GM23338 (cell line): ENCODE results near the gene MOV10. TPM values are rescaled to one million over a fixed set of nuclear protein-coding genes. Genes with fewer than 3 reads are reported as not detected.

ENCODE experiments used
- ATAC-seq: fragments of 200-7000 bp; cut with Tn5 transposase; 3 replicates; pipeline ENCODE4 v1.9.1; 2020
- DNase-seq: peaks from one replicate; pipeline ENCODE4 v3.0.0-alpha.2; 2015; ENCODE audit warnings: low spot score
- H2AFZ ChIP-seq: fragments of 200-600 bp; sonication (generic); 2 replicates; pipeline ENCODE4 v1.8.0; 2016; ENCODE audit warnings: antibody characterized with exemption, mild to moderate bottlenecking, moderate library complexity
- H3F3A ChIP-seq: fragments of 200-600 bp; sonication (generic); replicated peaks from 2 replicates; pipeline ENCODE4 v1.8.0; 2017; ENCODE audit warnings: antibody characterized with exemption, mixed run types, low read depth
- H3K27ac ChIP-seq: fragments of 200-600 bp; sonication (generic); 2 replicates; pipeline ENCODE4 v1.6.1; 2016; ENCODE audit warnings: low read depth
- H3K27me3 ChIP-seq: fragments of 200-600 bp; sonication (generic); 2 replicates; pipeline ENCODE4 v1.8.0; 2016; ENCODE audit warnings: mild to moderate bottlenecking, mixed run types, moderate library complexity; ENCODE audit not compliant: insufficient read depth
- H3K36me3 ChIP-seq: fragments of 200-600 bp; sonication (generic); 2 replicates; pipeline ENCODE4 v1.8.0; 2016; ENCODE audit warnings: mild to moderate bottlenecking; ENCODE audit not compliant: insufficient read depth
- H3K4me1 ChIP-seq: fragments of 200-600 bp; sonication (generic); 2 replicates; pipeline ENCODE4 v1.8.0; 2016; ENCODE audit warnings: mild to moderate bottlenecking, moderate library complexity; ENCODE audit not compliant: insufficient read depth
- H3K4me2 ChIP-seq: fragments of 200-600 bp; sonication (generic); 2 replicates; pipeline ENCODE4 v1.7.1; 2017; ENCODE audit warnings: mixed run types
- H3K4me3 ChIP-seq: fragments of 200-600 bp; sonication (generic); 2 replicates; pipeline ENCODE4 v1.6.1; 2016; ENCODE audit warnings: mixed run types
- H3K79me2 ChIP-seq: fragments of 200-600 bp; sonication (generic); replicated peaks from 2 replicates; pipeline ENCODE4 v1.8.0; 2017; ENCODE audit warnings: mild to moderate bottlenecking; ENCODE audit not compliant: insufficient read depth
- H3K9me2 ChIP-seq: fragments of 200-600 bp; sonication (generic); 2 replicates; pipeline ENCODE4 v1.8.0; 2017; ENCODE audit not compliant: insufficient read depth
- H4K20me1 ChIP-seq: fragments of 200-600 bp; sonication (generic); replicated peaks from 2 replicates; pipeline ENCODE4 v1.8.0; 2017; ENCODE audit warnings: mild to moderate bottlenecking; ENCODE audit not compliant: insufficient read depth
- H3K27ac Mint-ChIP-seq: 2 replicates; pipeline ENCODE4 v1.8.0; 2020; ENCODE audit warnings: inconsistent platforms, mild to moderate bottlenecking, moderate library complexity, mixed read lengths
- H3K27me3 Mint-ChIP-seq: 3 replicates; pipeline ENCODE4 v1.8.0; 2022; ENCODE audit warnings: low read depth, mild to moderate bottlenecking, moderate library complexity, mixed read lengths, inconsistent platforms; ENCODE audit not compliant: insufficient read depth, poor library complexity
- H3K36me3 Mint-ChIP-seq: 3 replicates; pipeline ENCODE4 v1.8.0; 2021; ENCODE audit warnings: low read depth, mild to moderate bottlenecking, inconsistent platforms, moderate library complexity, mixed read lengths
- H3K4me1 Mint-ChIP-seq: 3 replicates; pipeline ENCODE4 v1.8.0; 2020; ENCODE audit warnings: mild to moderate bottlenecking, inconsistent platforms, mixed read lengths
- H3K4me3 Mint-ChIP-seq: 3 replicates; pipeline ENCODE4 v1.8.0; 2021; ENCODE audit warnings: moderate library complexity, mild to moderate bottlenecking, inconsistent platforms, mixed read lengths
- H3K9me3 Mint-ChIP-seq: 3 replicates; pipeline ENCODE4 v1.8.0; 2020; ENCODE audit warnings: moderate library complexity, mild to moderate bottlenecking, inconsistent platforms, mixed read lengths
- CREB1 ChIP-seq: fragments of 250-450 bp; sonication (Bioruptor Pico); IDR thresholded peaks from 2 replicates; pipeline ENCODE4 v1.5.0; 2020; ENCODE audit warnings: low read depth, mild to moderate bottlenecking, moderate library complexity
- CTCF ChIP-seq, 2 experiments: fragments of 200-600 bp in 1 of 2; sonication (generic) in 1 of 2; conservative IDR thresholded peaks; 2 replicates each; pipeline versions ENCODE4 v1.5.1 to v1.6.1; 2016 to 2017; ENCODE audit warnings: antibody characterized with exemption in 2 of 2, low read depth in 2 of 2, mild to moderate bottlenecking in 2 of 2, moderate library complexity in 1 of 2
- EZH2 ChIP-seq: fragments of 200-600 bp; sonication (generic); IDR thresholded peaks from one replicate; pipeline ENCODE4 v1.8.0; 2017; ENCODE audit warnings: antibody characterized with exemption, mild to moderate bottlenecking, low read depth; ENCODE audit not compliant: unreplicated experiment
- EZH2phosphoT487 ChIP-seq: fragments of 200-600 bp; sonication (generic); IDR thresholded peaks from one replicate; pipeline ENCODE4 v1.8.1; 2018; ENCODE audit warnings: antibody characterized with exemption; ENCODE audit not compliant: unreplicated experiment
- JUNB ChIP-seq: IDR thresholded peaks from one replicate; pipeline ENCODE4 v1.6.1; 2016; ENCODE audit warnings: antibody characterized with exemption; ENCODE audit not compliant: unreplicated experiment
- NANOG ChIP-seq: IDR thresholded peaks from 2 replicates; pipeline ENCODE4 v1.6.1; 2016; ENCODE audit warnings: antibody characterized with exemption, borderline replicate concordance
- ZNF114 ChIP-seq: fragments of 250-450 bp; sonication (Bioruptor Pico); IDR thresholded peaks from 2 replicates; pipeline ENCODE4 v1.5.0; 2020; ENCODE audit warnings: mild to moderate bottlenecking, moderate library complexity
- ZNF331 ChIP-seq: fragments of 250-450 bp; sonication (Bioruptor Pico); IDR thresholded peaks from 2 replicates; pipeline ENCODE4 v1.5.0; 2020; ENCODE audit warnings: low read depth, mild to moderate bottlenecking, moderate library complexity
- polyA plus RNA-seq: library from polyadenylated mRNA; unstranded; fragments of >200 nt; fragmentation: Nextera tagmentation; extraction: Ambion mirVana; gene quantifications from 2 replicates; pipeline ENCODE4 v1.2.1, GENCODE V29; 2016
- total RNA-seq: library from RNA; depleted of rRNA; stranded (reverse); fragments of >200 nt; shearing (Covaris generic); gene quantifications from 2 replicates; pipeline ENCODE4 v1.2.3, GENCODE V29; 2014
- TF ChIP-seq, protein P1 (sequence below): IDR thresholded peaks from 2 replicates; pipeline ENCODE4 v1.6.1; 2016; ENCODE audit warnings: antibody characterized with exemption
- TF ChIP-seq, protein P2 (sequence below): fragments of 250-450 bp; sonication (Bioruptor Pico); IDR thresholded peaks from 2 replicates; pipeline ENCODE4 v1.5.0; 2020; ENCODE audit warnings: mild to moderate bottlenecking, moderate library complexity

Gene MOV10
- total and polyA plus RNA-seq, 2 experiments from 2014 or later: 53.6 to 77.6 TPM

DNA sequence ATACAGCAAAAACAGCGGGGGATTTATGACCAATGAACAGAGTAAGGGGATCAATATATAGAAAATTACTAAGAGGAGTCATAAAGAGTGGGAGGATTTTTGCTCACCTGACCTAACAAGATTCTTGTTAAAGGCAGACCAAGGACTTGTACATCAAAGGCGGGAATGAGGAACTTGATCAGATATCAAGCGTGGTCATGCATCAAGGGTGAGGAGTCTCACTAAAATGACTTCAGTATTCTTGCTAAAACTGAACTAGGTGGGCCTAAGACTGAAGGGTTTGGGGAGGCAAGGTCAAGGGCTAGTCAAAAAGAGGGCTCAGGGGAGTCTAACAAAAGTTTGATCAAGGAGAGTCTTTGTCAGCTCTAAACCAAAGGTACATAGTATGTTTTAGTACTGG lies 2.1 kb downstream of the MOV10 start:
- Mint-ChIP-seq H3K9me3 (peaks cover 4% of the 10 kb centered on the region; the same call in 1 of the 3 replicates), H3K27ac (no peak overlapping the region), H3K27me3 (peaks cover 18% of the 10 kb centered on the region), H3K4me1 (peaks cover 43% of the 10 kb centered on the region), H3K36me3 (peaks cover 12% of the 10 kb centered on the region; the same call in 2 of the 3 replicates), H3K4me3 (peak overlapping the region; percentile 80; the same call in 2 of the 3 replicates)
- Histone ChIP-seq H3K4me1 (peaks cover 34% of the 10 kb centered on the region), H3K9me2 (no peaks in the 10 kb centered on the region), H3K4me2 (peak overlapping the region; percentile 83; the same call in 1 of the 2 replicates), H3F3A (0 out of 2 replicates have a peak, but pooled peaks cover 4% of the 10 kb centered on the region), H3K27ac (no peak overlapping the region), H3K36me3 (no peaks in the 10 kb centered on the region), H3K4me3 (peak overlapping the region; percentile 71; the same call in 1 of the 2 replicates), H2AFZ (no peak overlapping the region), H3K27me3 (peaks cover 12% of the 10 kb centered on the region), H3K79me2 (peaks cover 49% of the 10 kb centered on the region), H4K20me1 (peaks cover 12% of the 10 kb centered on the region; the same call in 1 of the 2 replicates)
- no peak for ATAC-seq
- TF ChIP-seq CTCF (conservative IDR thresholded peaks at IDR 0.05; ENCODE audit: low read depth in 2 of 2): no peak
- no peak for TF ChIP-seq ZNF331 (CRISPR knock-in tag)
- no peak for DNase-seq

GRCh38 chr1:112677501-112677900 lies 3.0 kb downstream of the MOV10 start:
- 0 out of 2 replicates have a peak, but pooled peaks cover 4% of the 10 kb centered on the region for H3F3A ChIP-seq
- Mint-ChIP-seq H3K27ac (no peak overlapping the region), H3K4me3 (no peak overlapping the region), H3K9me3 (peaks cover 4% of the 10 kb centered on the region; the same call in 1 of the 3 replicates), H3K4me1 (peaks cover 33% of the 10 kb centered on the region), H3K27me3 (peaks cover 18% of the 10 kb centered on the region), H3K36me3 (peaks cover 12% of the 10 kb centered on the region; the same call in 1 of the 3 replicates)
- peaks cover 12% of the 10 kb centered on the region; the same call in 1 of the 2 replicates for H4K20me1 ChIP-seq
- no peaks in the 10 kb centered on the region for H3K36me3 ChIP-seq
- H3K4me2 ChIP-seq: no peak overlapping the region
- H2AFZ ChIP-seq: no peak overlapping the region
- no peak overlapping the region for H3K4me3 ChIP-seq
- ATAC-seq (no peak), DNase-seq (no peak)
- no peaks in the 10 kb centered on the region for H3K9me2 ChIP-seq
- H3K4me1 ChIP-seq: peaks cover 30% of the 10 kb centered on the region
- H3K27me3 ChIP-seq: peaks cover 12% of the 10 kb centered on the region
- H3K27ac ChIP-seq: no peak overlapping the region
- H3K79me2 ChIP-seq: peaks cover 49% of the 10 kb centered on the region
- TF ChIP-seq EZH2 (no peak), NANOG (no peak), ZNF331 (CRISPR knock-in tag) (no peak), CTCF (conservative IDR thresholded peaks at IDR 0.05; ENCODE audit: low read depth in 2 of 2) (no peak), EZH2phosphoT487 (no peak), ZNF114 (CRISPR knock-in tag) (no peak), JUNB (no peak), CREB1 (CRISPR knock-in tag) (no peak)
- TF ChIP-seq, protein P1, sequence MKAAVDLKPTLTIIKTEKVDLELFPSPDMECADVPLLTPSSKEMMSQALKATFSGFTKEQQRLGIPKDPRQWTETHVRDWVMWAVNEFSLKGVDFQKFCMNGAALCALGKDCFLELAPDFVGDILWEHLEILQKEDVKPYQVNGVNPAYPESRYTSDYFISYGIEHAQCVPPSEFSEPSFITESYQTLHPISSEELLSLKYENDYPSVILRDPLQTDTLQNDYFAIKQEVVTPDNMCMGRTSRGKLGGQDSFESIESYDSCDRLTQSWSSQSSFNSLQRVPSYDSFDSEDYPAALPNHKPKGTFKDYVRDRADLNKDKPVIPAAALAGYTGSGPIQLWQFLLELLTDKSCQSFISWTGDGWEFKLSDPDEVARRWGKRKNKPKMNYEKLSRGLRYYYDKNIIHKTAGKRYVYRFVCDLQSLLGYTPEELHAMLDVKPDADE: no peak
- TF ChIP-seq, protein P2, sequence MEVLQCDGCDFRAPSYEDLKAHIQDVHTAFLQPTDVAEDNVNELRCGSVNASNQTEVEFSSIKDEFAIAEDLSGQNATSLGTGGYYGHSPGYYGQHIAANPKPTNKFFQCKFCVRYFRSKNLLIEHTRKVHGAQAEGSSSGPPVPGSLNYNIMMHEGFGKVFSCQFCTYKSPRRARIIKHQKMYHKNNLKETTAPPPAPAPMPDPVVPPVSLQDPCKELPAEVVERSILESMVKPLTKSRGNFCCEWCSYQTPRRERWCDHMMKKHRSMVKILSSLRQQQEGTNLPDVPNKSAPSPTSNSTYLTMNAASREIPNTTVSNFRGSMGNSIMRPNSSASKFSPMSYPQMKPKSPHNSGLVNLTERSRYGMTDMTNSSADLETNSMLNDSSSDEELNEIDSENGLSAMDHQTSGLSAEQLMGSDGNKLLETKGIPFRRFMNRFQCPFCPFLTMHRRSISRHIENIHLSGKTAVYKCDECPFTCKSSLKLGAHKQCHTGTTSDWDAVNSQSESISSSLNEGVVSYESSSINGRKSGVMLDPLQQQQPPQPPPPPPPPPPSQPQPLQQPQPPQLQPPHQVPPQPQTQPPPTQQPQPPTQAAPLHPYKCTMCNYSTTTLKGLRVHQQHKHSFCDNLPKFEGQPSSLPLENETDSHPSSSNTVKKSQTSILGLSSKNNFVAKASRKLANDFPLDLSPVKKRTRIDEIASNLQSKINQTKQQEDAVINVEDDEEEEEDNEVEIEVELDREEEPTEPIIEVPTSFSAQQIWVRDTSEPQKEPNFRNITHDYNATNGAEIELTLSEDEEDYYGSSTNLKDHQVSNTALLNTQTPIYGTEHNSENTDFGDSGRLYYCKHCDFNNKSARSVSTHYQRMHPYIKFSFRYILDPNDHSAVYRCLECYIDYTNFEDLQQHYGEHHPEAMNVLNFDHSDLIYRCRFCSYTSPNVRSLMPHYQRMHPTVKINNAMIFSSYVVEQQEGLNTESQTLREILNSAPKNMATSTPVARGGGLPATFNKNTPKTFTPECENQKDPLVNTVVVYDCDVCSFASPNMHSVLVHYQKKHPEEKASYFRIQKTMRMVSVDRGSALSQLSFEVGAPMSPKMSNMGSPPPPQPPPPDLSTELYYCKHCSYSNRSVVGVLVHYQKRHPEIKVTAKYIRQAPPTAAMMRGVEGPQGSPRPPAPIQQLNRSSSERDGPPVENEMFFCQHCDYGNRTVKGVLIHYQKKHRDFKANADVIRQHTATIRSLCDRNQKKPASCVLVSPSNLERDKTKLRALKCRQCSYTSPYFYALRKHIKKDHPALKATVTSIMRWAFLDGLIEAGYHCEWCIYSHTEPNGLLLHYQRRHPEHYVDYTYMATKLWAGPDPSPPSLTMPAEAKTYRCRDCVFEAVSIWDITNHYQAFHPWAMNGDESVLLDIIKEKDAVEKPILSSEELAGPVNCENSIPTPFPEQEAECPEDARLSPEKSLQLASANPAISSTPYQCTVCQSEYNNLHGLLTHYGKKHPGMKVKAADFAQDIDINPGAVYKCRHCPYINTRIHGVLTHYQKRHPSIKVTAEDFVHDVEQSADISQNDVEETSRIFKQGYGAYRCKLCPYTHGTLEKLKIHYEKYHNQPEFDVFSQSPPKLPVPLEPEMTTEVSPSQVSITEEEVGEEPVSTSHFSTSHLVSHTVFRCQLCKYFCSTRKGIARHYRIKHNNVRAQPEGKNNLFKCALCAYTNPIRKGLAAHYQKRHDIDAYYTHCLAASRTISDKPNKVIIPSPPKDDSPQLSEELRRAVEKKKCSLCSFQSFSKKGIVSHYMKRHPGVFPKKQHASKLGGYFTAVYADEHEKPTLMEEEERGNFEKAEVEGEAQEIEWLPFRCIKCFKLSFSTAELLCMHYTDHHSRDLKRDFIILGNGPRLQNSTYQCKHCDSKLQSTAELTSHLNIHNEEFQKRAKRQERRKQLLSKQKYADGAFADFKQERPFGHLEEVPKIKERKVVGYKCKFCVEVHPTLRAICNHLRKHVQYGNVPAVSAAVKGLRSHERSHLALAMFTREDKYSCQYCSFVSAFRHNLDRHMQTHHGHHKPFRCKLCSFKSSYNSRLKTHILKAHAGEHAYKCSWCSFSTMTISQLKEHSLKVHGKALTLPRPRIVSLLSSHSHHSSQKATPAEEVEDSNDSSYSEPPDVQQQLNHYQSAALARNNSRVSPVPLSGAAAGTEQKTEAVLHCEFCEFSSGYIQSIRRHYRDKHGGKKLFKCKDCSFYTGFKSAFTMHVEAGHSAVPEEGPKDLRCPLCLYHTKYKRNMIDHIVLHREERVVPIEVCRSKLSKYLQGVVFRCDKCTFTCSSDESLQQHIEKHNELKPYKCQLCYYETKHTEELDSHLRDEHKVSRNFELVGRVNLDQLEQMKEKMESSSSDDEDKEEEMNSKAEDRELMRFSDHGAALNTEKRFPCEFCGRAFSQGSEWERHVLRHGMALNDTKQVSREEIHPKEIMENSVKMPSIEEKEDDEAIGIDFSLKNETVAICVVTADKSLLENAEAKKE (CRISPR knock-in tag): no peak
